Fibroblast of skin of left quadriceps (primary cell): ENCODE data around the gene KLHDC3.

Experiments used
- DNase-seq, 2 experiments: peaks; one replicate each; pipeline ENCODE4 v3.0.0-alpha.2; 2013; ENCODE audit warnings: low read depth in 2 of 2

KLHDC3 gene

GRCh38 chr6:43058531-43058930 lies 44.5 kb downstream of the KLHDC3 start:
- DNase-seq = no peak

- DNase-seq = peak; percentile 96 to 97
Observed at GRCh38 chr6:43059168-43060033, 45.4 kb downstream of the KLHDC3 start, which contains the start of the genes KLC4 and MRPL2. Gene KLC4, plus strand, starts transcription at chr6:43059631. Its CDS starts 1,705 bp downstream, at chr6:43061336. Gene MRPL2, minus strand, starts transcription at chr6:43059434. Its CDS starts 53 bp downstream, at chr6:43059381.

GRCh38 chr6:43060034-43060754 lies 46.1 kb downstream of the KLHDC3 start:
- DNase-seq = no peak

GRCh38 chr6:43060755-43061633 lies 46.9 kb downstream of the KLHDC3 start:
- no peak for DNase-seq

- no peak for DNase-seq
Observed at GRCh38 chr6:43061861-43062260, 47.8 kb downstream of the KLHDC3 start.

DNA sequence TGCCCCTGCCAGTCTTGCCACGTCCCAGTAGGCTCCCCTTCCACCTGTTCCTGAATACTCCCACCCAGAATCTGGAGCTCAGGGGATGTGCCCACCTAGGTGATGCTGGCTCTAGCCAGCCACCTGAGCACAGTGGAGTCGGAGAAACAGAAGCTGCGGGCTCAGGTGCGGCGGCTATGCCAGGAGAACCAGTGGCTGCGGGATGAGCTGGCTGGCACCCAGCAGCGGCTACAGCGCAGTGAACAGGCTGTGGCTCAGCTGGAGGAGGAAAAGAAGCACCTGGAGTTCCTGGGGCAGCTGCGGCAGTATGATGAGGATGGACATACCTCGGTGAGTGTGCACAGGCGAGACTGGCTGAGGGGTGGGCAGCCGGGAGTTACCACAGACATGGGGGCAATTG lies 48.8 kb downstream of the KLHDC3 start:
- DNase-seq = no peak

DNA sequence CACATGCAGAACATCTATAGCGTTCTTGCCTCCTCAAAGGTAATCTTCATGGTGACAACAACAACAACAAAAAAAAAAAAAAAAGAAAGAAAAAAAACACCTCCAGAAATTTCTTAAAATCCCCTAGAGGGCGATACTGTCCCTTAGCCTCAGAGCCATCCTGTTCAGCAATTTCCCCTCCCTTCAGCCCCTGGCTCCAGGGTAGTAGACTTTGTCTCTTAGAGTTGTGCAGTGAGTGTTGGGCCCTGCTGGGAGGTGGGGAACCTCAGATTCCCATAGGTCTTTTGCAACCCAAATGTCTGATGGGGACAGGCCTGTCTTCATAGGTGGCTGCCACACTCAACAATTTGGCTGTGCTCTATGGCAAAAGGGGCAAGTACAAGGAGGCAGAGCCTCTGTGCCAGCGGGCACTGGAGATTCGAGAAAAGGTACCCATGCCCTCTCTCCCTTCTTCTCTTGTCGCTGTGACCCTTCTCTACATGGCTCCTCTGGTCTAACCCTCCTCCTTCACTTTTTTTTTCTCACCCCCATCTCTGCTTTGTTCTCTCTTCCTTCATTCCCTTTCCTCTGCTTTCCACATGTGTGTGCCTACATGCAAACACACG lies 56.1 kb downstream of the KLHDC3 start:
- peak in 1 of 2 experiments; percentile 56 for DNase-seq
